Fibroblast of lung (primary cell): ENCODE results near the gene UHRF2.

Experiments
- CTCF ChIP-seq, 2 donors: IDR thresholded peaks in 1 of 2; conservative IDR thresholded peaks in 1 of 2; 1 replicate in 1 of 2; 2 replicates in 1 of 2; pipeline ENCODE4 v1.5.1; 2011 to 2012; ENCODE audit warnings: low read length in 2 of 2, control low read depth in 1 of 2, inconsistent platforms in 1 of 2, low read depth in 1 of 2, mild to moderate bottlenecking in 1 of 2
- EZH2 ChIP-seq: IDR thresholded peaks from 2 replicates; pipeline ENCODE4 v1.5.1; 2012; ENCODE audit warnings: low read length, control low read depth, mild to moderate bottlenecking; ENCODE audit errors: missing control alignments

- no peak for TF ChIP-seq CTCF (conservative IDR thresholded peaks at IDR 0.05 in 1 of 2, IDR thresholded peaks at IDR 0.05 in 1 of 2; ENCODE audit: low read depth in 1 of 2, low read length in 2 of 2)
- no peak for TF ChIP-seq EZH2
These were observed 140.9 kb downstream of the UHRF2 start for GRCh38 chr9:6553866-6554265.
